ENCODE results near the gene PRMT7. TPM values are rescaled to one million over a fixed set of nuclear protein-coding genes. Genes with fewer than 3 reads are reported as not detected.

PRMT7 gene
- total RNA-seq, 1 experiment from 2014 or later: 23.3 TPM

GRCh38 chr16:68375801-68376536 is 65.2 kb downstream of the PRMT7 start:
- no peak for DNase-seq (ENCODE audit: low read depth)

- DNase-seq (ENCODE audit: low read depth): no peak
Measured at GRCh38 chr16:68376590-68376989, 65.8 kb downstream of the PRMT7 start.

- no peak for DNase-seq (ENCODE audit: low read depth)
Measured at GRCh38 chr16:68377221-68377620, 66.4 kb downstream of the PRMT7 start.

DNA sequence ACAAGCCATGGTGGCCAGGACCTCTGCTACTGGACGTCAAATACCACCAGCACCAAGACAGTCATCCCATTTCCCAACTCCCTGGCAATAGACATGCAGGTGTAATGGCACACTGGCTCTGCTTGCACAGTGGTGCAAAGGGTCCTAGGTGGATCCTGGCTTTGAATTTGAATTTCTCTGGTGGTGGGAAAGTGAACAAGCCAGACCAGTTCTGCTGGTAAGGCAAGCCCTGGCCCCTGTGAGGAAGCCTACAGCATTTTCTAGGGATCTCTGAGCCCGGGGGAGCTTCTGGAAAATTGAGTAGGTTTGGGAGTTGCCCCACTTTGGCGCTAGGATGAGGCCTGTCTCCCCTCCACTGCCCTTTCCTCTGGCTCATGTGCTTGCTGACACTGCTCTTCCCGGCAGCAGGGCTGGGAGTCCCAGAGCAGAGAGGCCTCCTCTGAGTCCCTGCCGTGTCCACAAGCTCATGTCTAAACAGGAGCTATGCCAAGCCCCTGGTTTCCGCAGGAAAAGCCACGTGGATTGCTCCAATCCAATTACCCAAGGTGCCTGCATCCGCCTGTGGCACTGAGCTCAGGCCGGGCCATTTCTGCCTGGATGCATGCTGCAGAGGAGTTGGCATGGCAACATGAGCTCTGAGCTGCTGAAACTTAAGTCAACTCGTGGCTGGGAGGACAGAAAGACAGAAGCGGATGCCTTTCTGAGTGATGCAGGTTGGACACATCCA is 67.0 kb downstream of the PRMT7 start:
- no peak for DNase-seq (ENCODE audit: low read depth)

DNA sequence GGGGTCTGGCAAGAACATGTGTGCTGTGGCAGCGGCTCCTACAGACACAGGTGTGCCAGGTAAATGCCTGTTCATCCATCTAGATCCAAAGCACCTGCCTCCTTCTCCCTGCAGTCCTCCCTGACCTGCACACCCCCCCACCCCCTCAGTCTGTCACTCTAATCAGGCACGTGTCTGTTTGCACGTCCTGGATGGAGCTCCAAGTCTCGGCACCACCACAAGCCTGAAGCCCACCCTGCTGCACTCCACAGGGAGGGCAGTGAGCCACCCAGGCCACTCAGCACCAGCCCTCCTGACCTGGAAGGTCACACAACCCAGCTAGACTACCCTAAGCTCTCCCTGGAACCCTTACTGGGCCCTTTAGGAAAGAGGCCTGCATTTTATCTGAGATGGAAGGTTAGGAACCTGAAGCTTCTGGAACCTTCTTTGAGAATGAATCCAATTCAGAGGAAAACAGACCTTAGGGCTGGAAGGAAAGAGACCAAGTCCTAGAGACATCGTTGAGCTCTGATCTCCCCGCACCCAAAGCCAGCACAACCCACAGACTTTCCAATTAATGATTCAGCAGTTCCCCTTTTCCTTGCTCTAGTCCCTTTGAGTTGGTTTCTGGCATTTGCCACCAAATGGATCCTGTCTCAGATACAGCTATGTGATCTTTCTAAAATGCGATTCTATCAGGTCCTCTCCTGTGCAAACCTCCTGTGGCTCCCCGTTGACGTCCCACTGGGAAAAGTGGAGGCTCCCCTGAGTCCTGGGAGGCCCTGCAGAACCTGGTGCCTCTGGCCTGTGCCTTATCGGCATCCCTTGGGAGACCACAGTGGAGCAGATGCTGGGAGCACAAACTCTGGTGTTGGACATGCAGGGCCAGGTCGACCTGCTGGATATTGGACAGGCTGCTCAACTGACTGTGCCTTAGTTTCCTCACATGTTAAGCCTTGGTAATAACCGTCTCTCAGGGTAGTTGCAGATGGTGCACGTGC is 67.9 kb downstream of the PRMT7 start:
- no peak for DNase-seq (ENCODE audit: low read depth)

DNA sequence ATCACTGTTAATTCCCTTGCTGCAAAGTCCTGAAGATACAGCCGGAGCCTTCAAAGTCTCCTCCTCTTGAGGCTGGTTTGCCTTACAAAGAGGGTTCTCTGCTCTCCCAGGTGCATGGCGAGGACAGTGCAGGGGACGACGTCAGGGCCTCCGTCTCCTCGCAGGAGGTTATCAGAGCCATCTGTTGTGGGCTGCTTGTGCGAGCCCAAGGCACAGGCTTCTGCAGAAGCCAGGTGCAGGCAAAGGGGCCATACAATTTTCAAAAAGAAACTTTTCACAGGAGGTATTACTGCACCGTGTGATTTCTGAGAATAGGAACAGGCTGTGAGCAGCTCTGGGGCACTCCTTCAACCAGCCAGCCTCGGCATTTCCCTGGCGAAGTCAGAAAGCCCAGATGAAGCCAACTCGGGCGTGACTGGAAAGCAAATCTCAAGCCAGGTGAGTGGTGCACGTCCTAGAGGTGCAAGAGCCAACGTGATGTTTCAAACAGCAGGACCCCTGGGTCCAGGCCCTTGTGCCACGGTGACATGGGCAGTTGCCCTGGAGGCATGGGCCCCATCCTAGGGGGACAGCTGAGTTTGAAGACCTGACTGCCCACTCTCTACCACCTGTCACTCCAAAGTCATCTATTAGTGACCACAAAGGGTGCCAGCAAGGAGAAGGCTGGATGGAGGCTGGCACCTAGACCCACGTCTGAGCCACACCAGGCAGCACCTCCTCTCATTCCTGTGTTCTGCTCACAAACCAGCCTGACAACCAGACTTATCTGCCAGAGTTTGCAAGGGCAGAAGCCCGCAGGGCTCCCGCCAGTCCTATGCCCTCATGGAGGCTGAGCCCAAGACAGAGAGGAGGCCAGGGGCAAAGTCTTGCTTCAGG is 68.9 kb downstream of the PRMT7 start:
- no peak for DNase-seq (ENCODE audit: low read depth)

GRCh38 chr16:68380348-68380670 is 69.5 kb downstream of the PRMT7 start:
- no peak for DNase-seq (ENCODE audit: low read depth)

- no peak for DNase-seq (ENCODE audit: low read depth)
Measured at GRCh38 chr16:68380676-68381362, 70.0 kb downstream of the PRMT7 start.

- no peak for DNase-seq (ENCODE audit: low read depth)
Measured at GRCh38 chr16:68381363-68381724, 70.5 kb downstream of the PRMT7 start.

- DNase-seq (ENCODE audit: low read depth): no peak
Measured at GRCh38 chr16:68382296-68382718, 71.5 kb downstream of the PRMT7 start.

GRCh38 chr16:68383858-68384257 is 73.0 kb downstream of the PRMT7 start:
- no peak for DNase-seq (ENCODE audit: low read depth)

GRCh38 chr16:68384288-68385161 is 73.7 kb downstream of the PRMT7 start:
- DNase-seq (ENCODE audit: low read depth): no peak

GRCh38 chr16:68385371-68385770 is 74.6 kb downstream of the PRMT7 start:
- no peak for DNase-seq (ENCODE audit: low read depth)

DNA sequence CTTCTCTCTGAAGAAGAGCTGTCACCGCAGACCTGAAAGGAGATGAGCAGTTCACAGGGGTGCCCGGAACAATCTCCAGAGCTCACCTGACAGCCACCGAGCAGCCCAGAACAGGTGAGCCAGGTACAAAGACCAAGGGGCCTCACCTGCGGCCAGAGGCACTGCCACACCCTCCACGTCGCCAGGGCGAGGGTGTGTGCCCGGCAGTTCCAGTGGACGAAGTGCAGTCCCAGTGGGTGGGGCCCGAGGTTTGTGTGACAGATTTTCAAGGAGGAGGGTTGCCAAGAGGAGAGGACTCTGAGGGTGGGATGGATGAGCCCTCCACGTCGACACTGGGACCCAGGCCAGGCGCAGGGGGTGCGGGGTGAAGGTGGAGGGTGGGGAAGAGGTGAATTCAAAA is 75.8 kb downstream of the PRMT7 start:
- no peak for DNase-seq (ENCODE audit: low read depth)

GRCh38 chr16:68387301-68387700 is 76.5 kb downstream of the PRMT7 start:
- DNase-seq (ENCODE audit: low read depth): no peak

GRCh38 chr16:68388124-68388523 is 77.3 kb downstream of the PRMT7 start:
- no peak for DNase-seq (ENCODE audit: low read depth)

GRCh38 chr16:68389006-68389405 is 78.2 kb downstream of the PRMT7 start:
- no peak for DNase-seq (ENCODE audit: low read depth)

- DNase-seq (ENCODE audit: low read depth): no peak
Measured at GRCh38 chr16:68389750-68390371, 79.0 kb downstream of the PRMT7 start.

GRCh38 chr16:68393333-68393732 is 82.5 kb downstream of the PRMT7 start:
- DNase-seq (ENCODE audit: low read depth): no peak

Measured in RPMI7951 (cell line).